Right lobe of liver (tissue), 4 donors: Measurements from ENCODE around the gene ZNF226.

Source experiments
- POLR2A ChIP-seq: fragments of 450-650 bp; IDR thresholded peaks from one replicate; pipeline ENCODE4 v1.6.1; 2017; ENCODE audit warnings: antibody characterized with exemption, mild to moderate bottlenecking
- TF ChIP-seq, protein P1 (sequence below), 4 donors: fragments of 200-600 bp in 3 of 4; fragments of 450-650 bp in 1 of 4; IDR thresholded peaks; one replicate each; pipeline versions ENCODE4 v1.5.1 to v1.8.0; 2016 to 2022; ENCODE audit warnings: antibody characterized with exemption in 4 of 4, mild to moderate bottlenecking in 2 of 4
- donor health status: DM: no; HTN: no; CAD: no.
- donor health status: DM: no; HTN: no; CAD: no.
- donor health status: DM: no; HTN: yes; CAD: no.

GRCh38 chr19:44151491-44151890, 13.4 kb upstream of the ZNF226 start:
- TF ChIP-seq, protein P1, sequence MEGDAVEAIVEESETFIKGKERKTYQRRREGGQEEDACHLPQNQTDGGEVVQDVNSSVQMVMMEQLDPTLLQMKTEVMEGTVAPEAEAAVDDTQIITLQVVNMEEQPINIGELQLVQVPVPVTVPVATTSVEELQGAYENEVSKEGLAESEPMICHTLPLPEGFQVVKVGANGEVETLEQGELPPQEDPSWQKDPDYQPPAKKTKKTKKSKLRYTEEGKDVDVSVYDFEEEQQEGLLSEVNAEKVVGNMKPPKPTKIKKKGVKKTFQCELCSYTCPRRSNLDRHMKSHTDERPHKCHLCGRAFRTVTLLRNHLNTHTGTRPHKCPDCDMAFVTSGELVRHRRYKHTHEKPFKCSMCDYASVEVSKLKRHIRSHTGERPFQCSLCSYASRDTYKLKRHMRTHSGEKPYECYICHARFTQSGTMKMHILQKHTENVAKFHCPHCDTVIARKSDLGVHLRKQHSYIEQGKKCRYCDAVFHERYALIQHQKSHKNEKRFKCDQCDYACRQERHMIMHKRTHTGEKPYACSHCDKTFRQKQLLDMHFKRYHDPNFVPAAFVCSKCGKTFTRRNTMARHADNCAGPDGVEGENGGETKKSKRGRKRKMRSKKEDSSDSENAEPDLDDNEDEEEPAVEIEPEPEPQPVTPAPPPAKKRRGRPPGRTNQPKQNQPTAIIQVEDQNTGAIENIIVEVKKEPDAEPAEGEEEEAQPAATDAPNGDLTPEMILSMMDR (IDR thresholded peaks at IDR 0.05): no peak
- no peak for TF ChIP-seq POLR2A
